Liver (tissue), 3 donors: Measurements from ENCODE around the gene RAN.

ENCODE experiments used
- ATF3 ChIP-seq: IDR thresholded peaks from 2 replicates; pipeline ENCODE4 v1.6.1; 2016; ENCODE audit warnings: antibody characterized with exemption
- CTCF ChIP-seq: fragments of 150-350 bp; IDR thresholded peaks from 2 replicates; pipeline ENCODE4 v1.5.1; 2017; ENCODE audit warnings: improper control_type of control experiment, low read depth, low read length; ENCODE audit not compliant: missing input control
- FOXA1 ChIP-seq: IDR thresholded peaks from 2 replicates; pipeline ENCODE4 v1.6.1; 2016; ENCODE audit warnings: antibody characterized with exemption
- GABPA ChIP-seq, 2 donors: IDR thresholded peaks in 1 of 2; conservative IDR thresholded peaks in 1 of 2; 2 replicates each; pipeline ENCODE4 v1.6.1; 2016; ENCODE audit warnings: antibody characterized with exemption in 2 of 2, mild to moderate bottlenecking in 1 of 2, moderate library complexity in 1 of 2
- JUND ChIP-seq, 2 donors: IDR thresholded peaks; 2 replicates each; pipeline ENCODE4 v1.6.1; 2016; ENCODE audit warnings: antibody characterized with exemption in 2 of 2
- MAX ChIP-seq: IDR thresholded peaks from 2 replicates; pipeline ENCODE4 v1.6.1; 2016; ENCODE audit warnings: antibody characterized with exemption
- RAD21 ChIP-seq, 2 donors: IDR thresholded peaks; 2 replicates each; pipeline ENCODE4 v1.6.1; 2016; ENCODE audit warnings: antibody characterized with exemption in 2 of 2, mild to moderate bottlenecking in 2 of 2
- REST ChIP-seq: IDR thresholded peaks from 2 replicates; pipeline ENCODE4 v1.6.1; 2016; ENCODE audit warnings: antibody characterized with exemption, mild to moderate bottlenecking
- RXRA ChIP-seq, 2 donors: IDR thresholded peaks; 2 replicates each; pipeline ENCODE4 v1.6.1; 2017 to 2018; ENCODE audit warnings: antibody characterized with exemption in 2 of 2, mild to moderate bottlenecking in 1 of 2
- SP1 ChIP-seq: IDR thresholded peaks from 2 replicates; pipeline ENCODE4 v1.6.1; 2018; ENCODE audit warnings: antibody characterized with exemption, mild to moderate bottlenecking
- TAF1 ChIP-seq: conservative IDR thresholded peaks from 2 replicates; pipeline ENCODE4 v1.6.1; 2016; ENCODE audit warnings: antibody characterized with exemption, mild to moderate bottlenecking
- YY1 ChIP-seq: IDR thresholded peaks from 2 replicates; pipeline ENCODE4 v1.6.1; 2016; ENCODE audit warnings: antibody characterized with exemption, mild to moderate bottlenecking
- ZBTB33 ChIP-seq: IDR thresholded peaks from 2 replicates; pipeline ENCODE4 v1.6.1; 2016; ENCODE audit warnings: antibody characterized with exemption
- donor health status: healthy.
- donor health status: healthy.

GRCh38 chr12:130873825-130874224, 2.0 kb downstream of the RAN start:
- TF ChIP-seq CTCF (no peak), YY1 (no peak), SP1 (no peak), ZBTB33 (no peak), ATF3 (no peak), MAX (no peak), RXRA (IDR thresholded peaks at IDR 0.05) (no peak), JUND (IDR thresholded peaks at IDR 0.05) (no peak), TAF1 (no peak), RAD21 (IDR thresholded peaks at IDR 0.05) (no peak), FOXA1 (no peak), REST (no peak), GABPA (IDR thresholded peaks at IDR 0.05 in 1 of 2, conservative IDR thresholded peaks at IDR 0.05 in 1 of 2) (no peak)
